Skin epidermis (tissue), 12 donors: Measurements from ENCODE around the gene TARDBP.
"Not testable (repeated sequence)": the region's sequence is repeated elsewhere in the genome, so short reads cannot be mapped to it uniquely, and the experiment has no call there.

Experiments
- H3K27ac ChIP-seq, 21 experiments: fragments of 200-600 bp; sonication (generic) in 11 of 21; one replicate each; pipeline ENCODE4 v1.5.0; 2020; ENCODE audit warnings: mild to moderate bottlenecking in 3 of 21, inconsistent platforms in 2 of 21, moderate library complexity in 2 of 21
- H3K4me3 ChIP-seq, 7 experiments: fragments of 200-600 bp; sonication (generic) in 2 of 7; one replicate each; pipeline ENCODE4 v1.5.0; 2020; ENCODE audit warnings: inconsistent platforms in 2 of 7, mild to moderate bottlenecking in 2 of 7, moderate library complexity in 1 of 7

The TARDBP gene

GRCh38 chr1:10989920-10990516 lies 22.4 kb upstream of the TARDBP start:
- not testable (repeated sequence) for H3K27ac ChIP-seq, H3K4me3 ChIP-seq

DNA sequence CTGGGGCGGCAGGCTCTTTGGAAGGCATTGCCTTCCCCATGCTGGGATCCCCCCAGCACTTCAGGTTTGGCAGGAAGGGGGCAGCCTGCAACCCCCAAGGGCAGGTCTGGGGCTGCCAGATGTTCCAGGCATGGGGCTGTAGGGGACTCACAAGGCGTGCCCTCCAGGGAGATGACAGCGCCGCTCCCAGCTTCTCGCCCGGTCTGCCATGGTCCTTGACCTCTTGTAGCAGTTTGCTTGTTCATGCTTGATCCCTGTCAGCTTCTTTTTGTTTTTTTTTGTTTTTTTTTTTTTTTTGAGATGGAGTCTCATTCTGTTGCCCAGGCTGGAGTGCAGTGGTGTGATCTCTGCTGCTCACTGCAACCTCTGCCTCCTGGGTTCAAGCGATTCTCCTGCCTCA lies 21.6 kb upstream of the TARDBP start:
- H3K4me3 ChIP-seq, result no peak overlapping the region
- H3K27ac ChIP-seq, result no peak overlapping the region

- H3K27ac ChIP-seq, result not testable (repeated sequence)
Measured at GRCh38 chr1:10992004-10992403, 20.4 kb upstream of the TARDBP start.

DNA sequence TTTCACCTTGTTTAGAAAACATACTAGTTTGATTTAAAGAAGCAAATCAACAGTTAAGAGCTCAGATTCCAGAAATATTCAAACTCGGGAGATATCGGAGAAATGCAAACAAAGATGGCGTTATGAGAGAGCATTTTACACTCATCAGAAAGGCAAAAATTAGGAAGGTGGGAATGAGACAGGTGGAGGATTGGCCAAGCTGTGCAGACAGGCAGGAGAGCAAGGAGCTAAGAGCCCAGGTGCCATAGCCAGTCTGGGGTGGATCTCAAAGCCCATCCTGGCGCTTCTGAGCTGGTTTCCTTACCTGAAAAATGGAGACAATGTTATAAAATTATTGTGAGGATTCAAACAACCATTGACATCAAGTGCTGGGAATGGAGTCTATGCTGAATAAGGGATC lies 19.6 kb upstream of the TARDBP start:
- Histone ChIP-seq H3K4me3 (no peak overlapping the region), H3K27ac (no peak overlapping the region)

More at GRCh38 chr1:10992004-10992403, 20.4 kb upstream of the TARDBP start:
- not testable (repeated sequence) for H3K4me3 ChIP-seq

DNA sequence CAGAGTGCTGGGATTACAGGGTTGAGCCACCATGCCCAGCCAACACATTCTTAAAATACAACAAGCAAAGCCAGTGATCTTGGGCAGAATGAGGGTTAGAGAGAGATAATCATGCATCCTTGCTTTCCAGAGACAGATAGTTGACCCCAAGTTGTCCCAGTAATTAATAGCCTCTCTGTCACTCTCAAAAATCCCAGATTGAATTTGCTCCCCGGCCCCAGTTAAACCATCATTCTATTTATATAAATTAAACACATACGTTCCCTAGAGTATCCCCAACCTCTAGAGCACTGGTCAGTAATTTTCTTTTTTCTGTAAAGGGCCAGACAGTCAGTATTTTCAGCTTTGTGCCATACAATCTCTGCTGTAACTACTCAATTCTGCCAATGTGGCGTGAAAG lies 16.4 kb upstream of the TARDBP start:
- no peak overlapping the region for H3K27ac ChIP-seq

GRCh38 chr1:11000526-11000925 lies 11.9 kb upstream of the TARDBP start:
- Histone ChIP-seq H3K4me3 (no peak overlapping the region), H3K27ac (no peak overlapping the region)

More for the DNA sequence above, 16.4 kb upstream of the TARDBP start:
- no peak overlapping the region for H3K4me3 ChIP-seq

DNA sequence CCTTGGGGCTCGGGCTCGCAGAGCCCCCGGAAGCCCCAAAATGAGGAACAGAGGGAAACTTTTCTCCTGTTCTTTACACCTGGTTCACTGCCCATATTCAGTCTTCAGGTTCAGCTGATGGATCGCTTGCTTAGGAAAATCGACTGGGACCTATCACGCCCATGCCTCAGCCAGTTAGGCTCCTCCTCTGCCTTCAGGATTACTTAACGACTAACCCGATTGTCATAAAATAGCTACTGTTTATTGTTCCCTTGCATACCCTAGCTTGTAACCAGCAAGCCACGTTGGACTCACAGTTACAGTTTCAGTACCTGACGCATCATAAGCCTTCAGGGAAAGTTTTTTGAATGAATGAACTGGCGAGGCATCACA lies 692 bp downstream of the TARDBP start:
- peak overlapping the region in 20 of 21 experiments; percentile 92 to 100 (median 98) for H3K27ac ChIP-seq
- peak overlapping the region; percentile 90 to 100 (median 98) for H3K4me3 ChIP-seq

DNA sequence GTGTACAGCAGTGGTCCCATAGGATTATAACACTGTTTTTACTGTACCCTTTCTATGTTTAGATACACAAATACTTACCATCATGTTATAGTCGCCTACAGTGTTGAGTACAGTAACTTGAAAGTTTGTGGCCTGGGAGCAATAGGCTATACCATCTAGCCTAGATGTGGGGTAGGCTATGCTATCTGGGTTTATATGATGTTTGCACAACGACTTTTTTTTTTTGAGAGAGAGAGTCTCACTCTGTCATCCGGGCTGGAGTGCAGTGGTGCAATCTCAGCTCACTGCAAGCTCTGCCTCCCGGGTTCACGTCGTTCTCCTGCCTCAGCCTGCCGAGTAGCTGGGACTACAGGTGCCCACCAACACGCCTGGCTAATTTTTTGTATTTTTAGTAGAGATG lies 6.9 kb downstream of the TARDBP start:
- H3K4me3 ChIP-seq, H3K27ac ChIP-seq: not testable (repeated sequence)

DNA sequence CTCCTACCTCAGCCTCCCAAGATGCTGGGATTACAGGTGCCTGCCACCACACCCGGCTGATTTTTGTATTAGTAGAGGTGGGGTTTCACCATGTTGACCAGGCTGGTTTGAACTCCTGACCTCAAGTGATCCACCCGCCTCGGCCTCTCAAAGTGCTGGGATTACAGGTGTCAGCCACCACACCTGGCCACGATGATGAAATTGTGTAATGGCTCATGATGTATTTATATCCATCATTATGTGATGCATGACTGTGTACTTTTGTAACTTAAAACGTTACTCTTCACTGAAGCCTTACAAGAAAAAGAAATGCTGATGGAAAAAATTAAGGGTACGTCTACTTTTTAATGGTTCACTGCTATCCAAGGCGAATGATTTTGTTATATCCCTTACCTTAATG lies 7.5 kb downstream of the TARDBP start:
- H3K27ac ChIP-seq, result no peak overlapping the region
- no peak overlapping the region for H3K4me3 ChIP-seq

DNA sequence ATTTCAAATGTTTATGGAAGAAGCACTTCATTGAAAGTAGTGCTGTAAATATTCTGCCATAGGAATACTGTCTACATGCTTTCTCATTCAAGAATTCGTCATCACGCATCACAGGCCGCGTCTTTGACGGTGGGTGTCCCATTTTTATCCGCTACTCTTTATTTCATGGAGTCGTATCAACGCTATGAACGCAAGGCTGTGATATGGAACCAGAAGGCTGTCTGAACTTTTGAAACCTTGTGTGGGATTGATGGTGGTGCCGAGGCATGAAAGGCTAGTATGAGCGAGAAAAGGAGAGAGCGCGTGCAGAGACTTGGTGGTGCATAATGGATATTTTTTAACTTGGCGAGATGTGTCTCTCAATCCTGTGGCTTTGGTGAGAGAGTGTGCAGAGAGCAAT lies 10.7 kb downstream of the TARDBP start:
- Histone ChIP-seq H3K27ac (no peak overlapping the region), H3K4me3 (no peak overlapping the region)

- Histone ChIP-seq H3K4me3 (no peak overlapping the region), H3K27ac (no peak overlapping the region)
Measured at GRCh38 chr1:11024154-11024873, 11.9 kb downstream of the TARDBP start.

GRCh38 chr1:11024874-11025203 lies 12.4 kb downstream of the TARDBP start:
- H3K27ac ChIP-seq, result no peak overlapping the region

GRCh38 chr1:11025618-11026017 lies 13.2 kb downstream of the TARDBP start:
- H3K4me3 ChIP-seq, result no peak overlapping the region
- H3K27ac ChIP-seq, result no peak overlapping the region

More at GRCh38 chr1:11024874-11025203, 12.4 kb downstream of the TARDBP start:
- no peak overlapping the region for H3K4me3 ChIP-seq

DNA sequence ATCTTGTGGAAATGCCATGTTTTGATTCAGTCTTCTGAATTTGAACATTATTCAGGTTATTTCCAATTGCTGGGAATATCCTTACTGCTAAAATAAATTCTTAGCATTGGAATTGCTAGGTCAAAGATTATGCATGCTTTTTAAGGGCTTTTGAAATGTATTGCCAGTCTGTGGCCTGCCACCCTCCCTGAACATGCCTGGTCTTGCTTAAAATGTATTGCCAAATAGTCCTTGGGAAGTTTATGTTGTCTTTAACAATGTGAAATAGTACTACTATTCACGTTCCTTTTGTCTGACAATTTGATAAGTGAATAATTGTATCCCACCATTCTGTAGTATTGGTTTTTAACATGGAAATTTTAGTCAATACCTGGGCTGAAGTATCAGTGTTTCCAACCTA lies 13.6 kb downstream of the TARDBP start:
- no peak overlapping the region for H3K4me3 ChIP-seq
- no peak overlapping the region for H3K27ac ChIP-seq

- no peak overlapping the region for H3K4me3 ChIP-seq
- H3K27ac ChIP-seq, result no peak overlapping the region
Measured at GRCh38 chr1:11026903-11027302, 14.4 kb downstream of the TARDBP start.

DNA sequence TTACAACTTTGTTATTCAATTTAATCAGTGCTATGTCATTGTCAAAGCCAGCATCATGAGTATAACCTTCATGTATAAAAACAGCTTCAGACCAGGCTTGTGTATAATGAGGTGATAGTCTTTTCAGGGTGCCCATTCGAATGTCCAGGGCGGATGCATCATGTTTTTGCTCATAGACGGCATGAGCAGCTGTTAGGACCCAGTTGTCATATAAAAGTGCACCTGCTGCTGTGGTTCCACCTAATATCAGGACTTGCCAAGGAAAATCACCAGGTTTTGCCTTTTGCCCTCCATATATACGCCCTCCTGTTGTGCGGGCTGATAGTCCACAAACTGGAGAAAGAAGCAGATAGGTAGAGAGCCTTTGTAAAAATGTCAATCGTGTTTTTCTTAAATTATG lies 14.9 kb downstream of the TARDBP start:
- no peak overlapping the region for H3K27ac ChIP-seq
- no peak overlapping the region for H3K4me3 ChIP-seq

DNA sequence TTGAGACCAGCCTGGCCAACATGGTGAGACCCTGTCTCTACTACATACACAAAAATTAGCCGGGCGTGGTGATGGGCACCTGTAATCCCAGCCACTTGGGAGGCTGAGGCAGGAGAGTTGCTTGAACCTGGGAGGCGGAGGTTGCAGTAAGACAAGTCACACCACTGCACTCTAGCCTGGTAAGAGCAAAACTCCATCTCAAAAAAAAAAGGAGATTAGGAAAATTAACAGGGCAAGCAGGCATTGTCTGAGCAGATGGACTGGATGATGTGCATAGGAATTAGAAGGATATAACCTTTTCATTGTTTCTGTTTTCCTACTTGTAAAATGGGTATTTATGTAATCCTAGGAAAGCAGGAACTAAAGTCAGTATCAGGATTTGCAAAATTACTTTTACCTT lies 15.6 kb downstream of the TARDBP start:
- no peak overlapping the region for H3K4me3 ChIP-seq

GRCh38 chr1:11030865-11031264 lies 18.4 kb downstream of the TARDBP start:
- H3K27ac ChIP-seq, result no peak overlapping the region
- H3K4me3 ChIP-seq, result no peak overlapping the region

More for the DNA sequence above, 15.6 kb downstream of the TARDBP start:
- H3K27ac ChIP-seq, result no peak overlapping the region

DNA sequence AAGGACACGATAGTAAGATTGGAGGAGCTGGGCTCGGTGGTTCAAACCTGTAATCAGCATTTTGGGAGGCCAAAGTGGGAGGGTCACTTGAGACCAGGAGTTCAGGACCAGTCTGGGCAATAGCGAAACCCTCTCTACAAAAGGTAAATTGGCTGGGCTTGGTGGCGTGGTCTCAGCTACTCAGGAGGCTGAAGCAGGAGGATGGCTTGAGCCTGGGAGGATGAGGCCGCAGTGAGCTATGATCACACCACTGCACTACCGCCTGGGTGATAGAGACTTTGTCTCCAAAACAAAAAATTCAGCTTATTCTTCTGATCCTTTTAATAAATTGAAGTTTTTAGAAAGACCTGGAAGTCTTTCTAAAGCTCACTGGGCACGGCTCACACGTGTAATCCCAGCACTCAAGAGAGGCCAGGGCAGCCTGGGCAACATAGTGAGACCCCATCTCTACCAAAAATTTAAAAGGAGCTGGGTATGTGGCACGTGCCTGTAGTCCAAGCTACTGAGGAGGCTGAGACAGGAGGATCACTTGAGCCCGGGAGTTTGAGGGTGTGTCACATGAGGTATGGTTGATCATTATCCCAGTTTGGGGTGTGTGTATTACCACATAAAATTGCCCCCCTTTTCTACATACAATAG lies 19.3 kb downstream of the TARDBP start:
- no peak overlapping the region for H3K4me3 ChIP-seq
- H3K27ac ChIP-seq, result no peak overlapping the region

- not testable (repeated sequence) for H3K4me3 ChIP-seq, H3K27ac ChIP-seq
Measured at GRCh38 chr1:11037019-11037739, 24.7 kb downstream of the TARDBP start.

DNA sequence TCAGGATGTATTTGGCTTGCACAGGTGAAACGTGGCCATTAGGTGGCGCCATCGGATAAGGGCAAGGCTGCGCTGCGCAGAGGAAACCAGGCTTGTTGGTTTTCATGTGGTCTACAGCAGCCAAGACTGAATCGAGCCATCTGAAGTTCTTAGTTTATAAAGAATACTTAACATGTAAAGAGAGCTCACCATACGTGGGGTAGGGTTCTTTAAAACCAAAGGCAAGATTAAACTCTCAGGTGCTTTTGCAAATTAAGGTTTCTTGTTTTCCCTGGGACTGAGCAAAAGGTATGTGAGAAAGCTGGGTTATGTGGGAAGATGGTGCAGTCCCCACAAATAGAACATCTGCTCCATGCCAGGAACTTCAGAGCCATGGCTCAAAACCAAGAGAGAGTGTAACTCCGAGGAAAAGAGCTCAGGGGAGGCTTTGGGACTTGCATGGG lies 25.3 kb downstream of the TARDBP start:
- Histone ChIP-seq H3K4me3 (no peak overlapping the region), H3K27ac (no peak overlapping the region)
